NCI-H345 (cell line): ENCODE results near the gene CYP4X1.
"Not testable (repeated sequence)": the region's sequence is repeated elsewhere in the genome, so short reads cannot be mapped to it uniquely, and the experiment has no call there.

Source experiments
- DNase-seq: peaks from one replicate; lab custom pipeline; 2025; lab: John Stamatoyannopoulos, UW

The CYP4X1 gene

GRCh38 chr1:47069509-47069908 lies 46.0 kb downstream of the CYP4X1 start:
- not testable (repeated sequence) for DNase-seq

DNA sequence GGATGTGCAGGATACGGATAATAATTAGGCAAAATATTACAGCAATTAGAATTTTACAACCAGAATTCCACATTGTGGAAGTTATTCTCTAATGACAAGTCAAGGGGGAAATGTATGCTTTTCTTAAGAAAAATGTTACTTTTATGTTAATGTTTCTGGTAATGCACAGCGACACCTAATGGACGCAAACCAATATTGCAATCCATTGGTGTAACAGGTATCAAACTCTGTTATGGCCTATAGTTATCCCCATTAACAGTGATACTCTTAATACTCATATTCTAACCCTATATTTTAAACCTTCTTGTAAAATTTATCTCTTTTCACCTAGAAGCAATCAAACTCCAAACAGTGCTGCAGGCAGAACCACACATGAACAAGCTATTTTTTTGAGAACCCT lies 65.9 kb downstream of the CYP4X1 start:
- DNase-seq = peak; percentile 10

- DNase-seq = not testable (repeated sequence)
Observed at GRCh38 chr1:47091476-47091875, 68.0 kb downstream of the CYP4X1 start.
